OCI-LY7 (cell line): Measurements from ENCODE around the gene SRSF7. TPM values are rescaled to one million over a fixed set of nuclear protein-coding genes. Genes with fewer than 3 reads are reported as not detected.

Experiments
- BruUV-seq: library from RNA; stranded (reverse); fragments of 400-500 nt; replicated peaks from 2 replicates; lab custom pipeline; 2021; lab: Mats Ljungman, UMichigan
- CTCF ChIA-PET: fragments of 300-600 bp; sonication (Branson Sonifier 250); formaldehyde crosslinking; loops from one replicate; lab custom pipeline; 2022; ENCODE audit warnings: antibody characterized with exemption; ENCODE audit not compliant: unreplicated experiment; lab: Charles Lee
- POLR2A ChIA-PET: fragments of 300-600 bp; sonication (Branson Sonifier 250); formaldehyde crosslinking; loops from one replicate; lab custom pipeline; 2022; ENCODE audit warnings: antibody characterized with exemption; lab: Charles Lee
- DNase-seq: peaks from one replicate; pipeline ENCODE4 v3.0.0-alpha.2; 2015; ENCODE audit warnings: low spot score
- H2AFZ ChIP-seq: fragments of 200-600 bp; sonication (generic), shearing (Covaris generic); 2 replicates; pipeline ENCODE4 v1.6.1; 2014; ENCODE audit warnings: mild to moderate bottlenecking, antibody characterized with exemption, low read length, moderate library complexity
- H3K27ac ChIP-seq: fragments of 200-600 bp; sonication (generic); 2 replicates; pipeline ENCODE4 v1.5.1; 2014; ENCODE audit warnings: mixed run types, low read depth, mild to moderate bottlenecking, moderate library complexity, low read length, inconsistent platforms; ENCODE audit not compliant: poor library complexity, severe bottlenecking
- H3K36me3 ChIP-seq: fragments of 200-600 bp; sonication (generic); 2 replicates; pipeline ENCODE4 v1.6.1; 2014; ENCODE audit warnings: mild to moderate bottlenecking, antibody characterized with exemption, low read length, moderate library complexity, mixed read lengths; ENCODE audit not compliant: insufficient read depth
- H3K4me1 ChIP-seq: fragments of 200-600 bp; sonication (generic); 2 replicates; pipeline ENCODE4 v1.5.1; 2014; ENCODE audit warnings: mild to moderate bottlenecking, low read length; ENCODE audit not compliant: insufficient read depth, poor library complexity, severe bottlenecking
- H3K4me2 ChIP-seq: fragments of 200-600 bp; sonication (generic); 2 replicates; pipeline ENCODE4 v1.6.1; 2014; ENCODE audit warnings: mild to moderate bottlenecking, low read length
- H3K4me3 ChIP-seq: fragments of 200-600 bp; sonication (generic); 2 replicates; pipeline ENCODE4 v1.5.1; 2014; ENCODE audit warnings: mild to moderate bottlenecking, low read depth, low read length; ENCODE audit not compliant: poor library complexity, severe bottlenecking
- H3K79me2 ChIP-seq: fragments of 200-600 bp; sonication (generic); 2 replicates; pipeline ENCODE4 v1.6.1; 2016; ENCODE audit warnings: low read depth, mild to moderate bottlenecking, low read length, moderate library complexity, mixed read lengths; ENCODE audit not compliant: insufficient read depth
- H3K9me2 ChIP-seq: fragments of 200-600 bp; sonication (generic); 2 replicates; pipeline ENCODE4 v1.6.1; 2016; ENCODE audit warnings: mild to moderate bottlenecking, low read length, mixed read lengths; ENCODE audit not compliant: insufficient read depth
- H3K9me3 ChIP-seq: fragments of 200-600 bp; sonication (generic); 2 replicates; pipeline ENCODE4 v1.6.1; 2014; ENCODE audit warnings: mild to moderate bottlenecking, mixed run types, low read length, mixed read lengths
- H4K20me1 ChIP-seq: fragments of 200-600 bp; sonication (generic); 2 replicates; pipeline ENCODE4 v1.6.1; 2014; ENCODE audit warnings: mild to moderate bottlenecking, antibody characterized with exemption, low read length, moderate library complexity, mixed read lengths; ENCODE audit not compliant: insufficient read depth
- EZH2phosphoT487 ChIP-seq: fragments of 200-600 bp; sonication (generic); IDR thresholded peaks from 2 replicates; pipeline ENCODE4 v1.6.1; 2018; ENCODE audit warnings: low read depth, borderline replicate concordance, mild to moderate bottlenecking, mixed run types, antibody characterized with exemption, low read length, moderate library complexity, mixed read lengths
- intact Hi-C: fragments of 100-400 bp; cut with micrococcal nuclease; formaldehyde crosslinking; loops from one replicate; pipeline ENCODE4 v1.10.0; 2022; ENCODE audit not compliant: unreplicated experiment
- total RNA-seq, 2 experiments: library from RNA; depleted of rRNA in 1 of 2; stranded (reverse); fragments of >200 nt in 1 of 2; shearing (Covaris generic) in 1 of 2; gene quantifications; 2 replicates each; pipeline ENCODE4 v1.2.3, GENCODE V29; 2014 to 2022
- TF ChIP-seq, protein P1 (sequence below): fragments of 200-600 bp; sonication (generic); conservative IDR thresholded peaks from 2 replicates; pipeline ENCODE4 v1.5.1; 2014; ENCODE audit warnings: mild to moderate bottlenecking, antibody characterized with exemption, low read length, moderate library complexity, mixed read lengths

SRSF7 gene
- total RNA-seq, 2 experiments from 2014 or later = 320 to 337 TPM

DNA sequence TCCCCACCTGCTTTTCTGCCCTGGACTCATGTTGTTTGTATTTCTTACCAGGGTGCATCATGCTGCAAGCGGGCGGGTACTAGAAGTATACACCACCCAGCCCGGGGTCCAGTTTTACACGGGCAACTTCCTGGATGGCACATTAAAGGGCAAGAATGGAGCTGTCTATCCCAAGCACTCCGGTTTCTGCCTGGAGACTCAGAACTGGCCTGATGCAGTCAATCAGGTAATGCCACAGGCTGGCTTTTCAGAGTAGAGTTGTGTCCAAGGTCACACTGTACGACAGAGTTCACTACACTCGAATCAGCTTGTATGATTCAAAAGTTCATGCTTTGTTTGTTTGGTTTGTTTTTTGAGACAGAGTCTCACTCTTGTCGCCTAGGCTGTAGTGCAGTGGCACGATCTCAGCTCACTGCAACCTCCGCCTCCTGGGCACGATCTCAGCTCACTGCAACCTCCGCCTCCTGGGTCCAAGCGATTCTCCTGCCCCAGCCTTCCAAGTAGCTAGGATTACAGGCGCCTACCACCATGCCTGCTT, 19.4 kb downstream of the SRSF7 start:
- DNase-seq = no peak
- Histone ChIP-seq H3K9me3 (no peaks in the 10 kb centered on the region), H2AFZ (no peak overlapping the region), H3K36me3 (peaks cover 13% of the 10 kb centered on the region; the same call in 1 of the 2 replicates), H3K4me3 (no peak overlapping the region), H3K9me2 (no peaks in the 10 kb centered on the region), H3K79me2 (no peaks in the 10 kb centered on the region), H3K4me2 (no peak overlapping the region), H3K27ac (no peak overlapping the region), H4K20me1 (no peaks in the 10 kb centered on the region), H3K4me1 (peaks cover 26% of the 10 kb centered on the region)
- BruUV-seq = no TSS peak
- ChIA-PET POLR2A (interaction anchor here (0.6 to 5.0 kb wide), 6 partner anchors 13 to 1484 kb away, joined by 3 to 28 read pairs (median 4); partner anchors contain the start of gene SRSF7), CTCF (interaction anchor here (0.5 kb wide), 1 partner anchor 79 kb away, joined by 3 read pairs; no protein-coding TSS in a partner anchor)
- intact Hi-C loops = no loop called here
- TF ChIP-seq EZH2phosphoT487 = no peak
- TF ChIP-seq, protein P1, sequence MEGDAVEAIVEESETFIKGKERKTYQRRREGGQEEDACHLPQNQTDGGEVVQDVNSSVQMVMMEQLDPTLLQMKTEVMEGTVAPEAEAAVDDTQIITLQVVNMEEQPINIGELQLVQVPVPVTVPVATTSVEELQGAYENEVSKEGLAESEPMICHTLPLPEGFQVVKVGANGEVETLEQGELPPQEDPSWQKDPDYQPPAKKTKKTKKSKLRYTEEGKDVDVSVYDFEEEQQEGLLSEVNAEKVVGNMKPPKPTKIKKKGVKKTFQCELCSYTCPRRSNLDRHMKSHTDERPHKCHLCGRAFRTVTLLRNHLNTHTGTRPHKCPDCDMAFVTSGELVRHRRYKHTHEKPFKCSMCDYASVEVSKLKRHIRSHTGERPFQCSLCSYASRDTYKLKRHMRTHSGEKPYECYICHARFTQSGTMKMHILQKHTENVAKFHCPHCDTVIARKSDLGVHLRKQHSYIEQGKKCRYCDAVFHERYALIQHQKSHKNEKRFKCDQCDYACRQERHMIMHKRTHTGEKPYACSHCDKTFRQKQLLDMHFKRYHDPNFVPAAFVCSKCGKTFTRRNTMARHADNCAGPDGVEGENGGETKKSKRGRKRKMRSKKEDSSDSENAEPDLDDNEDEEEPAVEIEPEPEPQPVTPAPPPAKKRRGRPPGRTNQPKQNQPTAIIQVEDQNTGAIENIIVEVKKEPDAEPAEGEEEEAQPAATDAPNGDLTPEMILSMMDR = no peak

DNA sequence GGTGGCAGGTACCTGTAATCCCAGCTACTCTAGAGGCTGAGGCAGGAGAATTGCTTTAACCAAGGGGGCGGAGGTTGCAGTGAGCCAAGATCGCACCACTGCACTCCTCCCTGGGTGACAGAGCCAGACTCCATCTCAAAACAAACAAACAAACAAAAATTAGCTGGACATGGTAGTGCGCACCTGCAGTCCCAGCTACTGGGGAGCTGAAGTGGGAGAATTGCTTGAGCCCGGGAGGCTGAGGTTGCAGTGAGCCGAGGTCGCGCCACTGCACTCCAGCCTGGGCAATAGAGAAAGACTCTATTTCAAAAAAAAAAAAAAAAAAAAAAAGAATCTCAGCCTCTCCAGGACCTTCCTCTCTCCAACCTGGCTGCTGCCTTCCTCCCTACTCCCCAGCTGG, 20.1 kb downstream of the SRSF7 start:
- Histone ChIP-seq H2AFZ (no peak overlapping the region), H3K4me3 (no peak overlapping the region), H3K4me1 (peaks cover 26% of the 10 kb centered on the region), H3K79me2 (no peaks in the 10 kb centered on the region), H4K20me1 (no peaks in the 10 kb centered on the region), H3K9me3 (no peaks in the 10 kb centered on the region), H3K27ac (no peak overlapping the region), H3K4me2 (no peak overlapping the region), H3K36me3 (peaks cover 10% of the 10 kb centered on the region; the same call in 1 of the 2 replicates), H3K9me2 (no peaks in the 10 kb centered on the region)
- BruUV-seq = no TSS peak
- intact Hi-C loops = no loop called here
- CTCF ChIA-PET = no interaction called here
- POLR2A ChIA-PET = interaction anchor here (0.9 to 5.0 kb wide), 3 partner anchors 20 to 149 kb away, joined by 3 to 28 read pairs (median 3); partner anchors contain the start of gene SRSF7
- DNase-seq = no peak
- TF ChIP-seq EZH2phosphoT487 = no peak

DNA sequence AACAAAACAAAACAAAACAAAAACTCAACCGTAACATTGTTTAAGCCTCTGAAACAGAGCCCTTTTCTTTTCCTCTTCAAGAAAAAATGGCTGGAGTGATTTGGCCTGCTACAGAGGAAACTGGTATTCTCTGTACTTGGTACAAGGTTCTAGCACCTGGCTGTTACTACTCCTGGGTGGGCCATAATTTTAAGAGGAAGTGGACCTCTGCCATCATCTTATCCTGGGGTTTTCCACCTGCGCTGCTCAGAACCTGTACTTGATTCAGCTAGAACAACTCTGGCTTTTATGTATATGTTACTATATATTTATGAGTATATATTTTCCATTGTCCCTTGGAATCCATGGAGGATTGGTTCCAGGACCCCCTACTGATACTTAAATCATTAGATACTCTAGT, 22.5 kb downstream of the SRSF7 start:
- no peaks in the 10 kb centered on the region for H3K9me2 ChIP-seq
- no peak overlapping the region for H3K4me3 ChIP-seq
- DNase-seq = no peak
- H3K4me1 ChIP-seq = peaks cover 24% of the 10 kb centered on the region
- no peak overlapping the region for H3K27ac ChIP-seq
- no TSS peak for BruUV-seq
- no peak overlapping the region for H3K4me2 ChIP-seq
- H3K9me3 ChIP-seq = no peaks in the 10 kb centered on the region
- ChIA-PET POLR2A (interaction anchor here (0.6 to 1.6 kb wide), 3 partner anchors 114 to 152 kb away, joined by 3 to 8 read pairs (median 4); no protein-coding TSS in a partner anchor), CTCF (no interaction called here)
- TF ChIP-seq, protein P1 = no peak
- no peak for TF ChIP-seq EZH2phosphoT487
- H4K20me1 ChIP-seq = no peaks in the 10 kb centered on the region
- intact Hi-C loops = no loop called here
- peaks cover 5% of the 10 kb centered on the region; the same call in 1 of the 2 replicates for H3K36me3 ChIP-seq
- H2AFZ ChIP-seq = no peak overlapping the region
- H3K79me2 ChIP-seq = no peaks in the 10 kb centered on the region
